HG03571 (cell line): Measurements from ENCODE around the gene ABCF3.

Experiments used
- ATAC-seq: cut with Tn5 transposase; IDR thresholded peaks from one replicate; pipeline ENCODE4 v1.9.1; 2021; ENCODE audit not compliant: unreplicated experiment

Gene ABCF3

GRCh38 chr3:184184546-184185230 lies 1.3 kb upstream of the ABCF3 start:
- no peak for ATAC-seq

DNA sequence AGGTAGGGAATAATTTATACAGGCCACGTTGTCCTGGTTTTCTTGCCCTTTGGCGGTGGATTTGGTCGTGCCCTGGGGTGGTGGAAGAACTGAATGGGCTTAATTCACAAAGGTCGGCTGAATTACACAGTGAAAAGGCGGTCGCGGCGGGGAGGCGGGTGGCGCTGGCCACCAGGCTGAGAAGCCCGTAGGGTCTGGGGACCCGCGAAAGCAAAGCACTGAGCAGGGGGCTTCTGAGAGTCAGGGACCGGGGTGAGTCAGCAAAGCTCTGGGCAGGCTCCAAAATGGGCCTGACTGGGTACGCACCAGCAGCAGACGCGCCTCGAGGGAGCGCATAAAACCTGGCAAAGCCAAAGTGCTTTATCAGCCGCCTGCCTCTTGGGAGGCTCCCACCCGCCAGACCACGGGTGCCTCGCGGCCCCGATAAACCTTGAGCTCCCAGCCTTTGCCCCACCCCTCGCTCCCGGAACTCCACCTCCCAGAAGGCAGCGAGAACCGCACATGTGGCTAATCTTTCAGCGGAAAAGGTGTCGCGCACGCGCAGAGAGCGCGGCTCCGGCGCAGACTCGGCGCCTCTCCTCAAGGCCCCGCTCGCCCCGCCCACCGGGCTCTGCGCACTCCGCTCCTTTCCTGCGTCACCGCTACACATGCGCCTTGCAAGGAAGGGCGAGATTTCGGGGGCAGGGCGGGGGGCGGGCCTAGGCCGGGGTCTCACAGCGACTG lies 377 bp upstream of the ABCF3 start:
- peak; percentile 88 for ATAC-seq

- no peak for ATAC-seq
These were observed 856 bp downstream of the ABCF3 start for GRCh38 chr3:184186902-184187207.

DNA sequence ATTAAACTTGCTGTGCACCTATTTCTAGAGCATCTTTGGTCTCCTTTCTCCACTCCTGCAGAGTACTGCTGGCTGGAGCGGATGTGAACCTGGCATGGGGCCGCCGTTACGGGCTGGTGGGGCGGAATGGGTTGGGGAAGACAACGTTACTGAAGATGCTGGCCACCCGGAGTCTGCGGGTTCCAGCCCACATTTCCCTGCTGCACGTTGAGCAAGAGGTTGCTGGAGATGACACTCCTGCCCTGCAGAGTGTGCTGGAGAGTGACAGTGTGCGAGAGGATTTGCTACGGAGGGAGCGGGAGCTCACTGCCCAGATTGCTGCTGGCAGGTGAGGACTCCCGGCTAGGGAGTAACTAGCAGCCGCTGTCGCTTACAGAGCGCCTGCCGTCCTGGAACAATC lies 2.1 kb downstream of the ABCF3 start:
- ATAC-seq: no peak

DNA sequence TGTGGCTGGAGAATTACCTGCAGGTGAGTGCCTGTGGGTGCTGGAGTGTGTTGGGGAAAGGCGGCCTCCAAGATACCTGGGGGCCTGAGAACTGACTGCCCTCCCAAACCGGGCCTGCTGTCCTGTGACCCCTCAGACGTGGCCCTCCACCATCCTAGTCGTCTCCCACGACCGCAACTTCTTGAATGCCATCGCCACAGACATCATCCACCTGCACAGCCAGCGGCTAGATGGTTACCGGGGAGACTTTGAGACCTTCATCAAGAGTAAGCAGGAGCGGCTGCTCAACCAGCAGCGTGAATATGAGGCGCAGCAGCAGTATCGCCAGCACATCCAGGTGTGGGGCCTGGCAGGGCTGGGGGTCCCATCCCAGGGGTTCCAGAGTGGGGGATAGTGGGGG lies 3.4 kb downstream of the ABCF3 start:
- no peak for ATAC-seq

GRCh38 chr3:184192889-184193288 lies 6.9 kb downstream of the ABCF3 start:
- ATAC-seq: no peak

DNA sequence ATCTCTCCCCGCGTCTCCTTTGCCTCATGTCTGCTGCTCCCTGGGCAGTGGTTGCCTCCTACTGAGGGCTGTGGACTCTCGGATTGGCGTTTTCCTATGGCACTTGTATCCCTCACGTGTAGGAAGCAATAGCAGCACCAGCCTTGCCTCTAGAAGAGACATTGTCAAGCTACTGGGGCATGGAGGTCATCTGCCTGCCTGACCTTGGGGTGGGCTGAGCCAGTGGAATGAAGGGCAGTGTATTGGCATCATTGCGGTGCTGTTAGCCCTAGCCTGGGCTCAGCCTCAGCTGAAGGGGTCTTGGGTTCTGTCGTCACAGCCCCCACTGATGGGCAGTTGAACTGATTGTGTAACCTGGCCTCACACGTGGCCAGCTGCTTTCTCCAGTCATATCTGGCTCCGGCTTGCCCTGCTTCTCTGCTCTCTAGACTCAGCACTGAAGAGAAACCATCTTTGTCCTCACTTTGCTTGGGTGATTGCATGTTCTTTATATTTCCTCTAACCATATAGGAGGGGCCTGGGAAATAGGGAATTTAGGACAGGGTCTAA lies 8.1 kb downstream of the ABCF3 start:
- ATAC-seq: no peak

DNA sequence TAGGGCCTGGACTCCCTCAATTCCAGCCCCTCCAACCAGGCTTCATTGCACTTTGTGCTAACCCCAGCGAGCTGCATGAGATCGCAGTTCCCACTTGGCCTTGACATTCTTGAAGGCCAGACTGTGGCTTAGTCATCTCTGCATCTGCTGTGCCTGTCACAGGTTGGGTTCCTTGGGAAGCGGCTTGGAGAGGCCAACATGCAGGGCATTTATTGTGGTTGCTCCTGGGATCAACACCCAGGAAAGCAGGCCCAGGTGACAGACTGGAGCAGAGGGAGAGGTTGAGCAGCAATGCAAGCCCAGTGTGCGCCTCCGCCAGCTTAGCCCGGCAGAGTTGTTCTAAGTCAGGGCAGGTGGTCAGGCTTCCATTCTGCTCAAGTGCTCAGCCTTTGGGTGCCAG lies 10.5 kb downstream of the ABCF3 start:
- no peak for ATAC-seq

GRCh38 chr3:184198509-184198908 lies 12.5 kb downstream of the ABCF3 start:
- ATAC-seq: no peak

- ATAC-seq: no peak
These were observed 14.8 kb downstream of the ABCF3 start for GRCh38 chr3:184200825-184201224.

DNA sequence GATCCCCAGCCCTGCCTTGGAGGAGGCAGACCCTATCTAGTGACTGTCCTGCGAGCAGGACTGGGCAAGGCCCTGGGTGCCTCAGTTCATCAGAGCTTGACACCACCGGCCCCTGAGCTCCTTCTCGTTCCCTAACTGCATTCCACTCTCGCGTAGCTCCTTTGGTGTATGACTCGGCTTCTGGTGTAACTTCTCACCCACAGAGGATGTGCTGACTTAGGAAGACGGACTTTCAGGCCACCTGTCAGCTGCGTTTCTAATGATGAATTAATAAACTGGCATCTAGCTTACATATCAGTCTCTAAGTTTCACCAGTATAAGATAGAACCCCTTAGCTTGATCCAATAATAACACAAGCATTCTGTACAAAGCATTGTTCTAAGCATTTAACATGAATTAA lies 17.5 kb downstream of the ABCF3 start:
- no peak for ATAC-seq

DNA sequence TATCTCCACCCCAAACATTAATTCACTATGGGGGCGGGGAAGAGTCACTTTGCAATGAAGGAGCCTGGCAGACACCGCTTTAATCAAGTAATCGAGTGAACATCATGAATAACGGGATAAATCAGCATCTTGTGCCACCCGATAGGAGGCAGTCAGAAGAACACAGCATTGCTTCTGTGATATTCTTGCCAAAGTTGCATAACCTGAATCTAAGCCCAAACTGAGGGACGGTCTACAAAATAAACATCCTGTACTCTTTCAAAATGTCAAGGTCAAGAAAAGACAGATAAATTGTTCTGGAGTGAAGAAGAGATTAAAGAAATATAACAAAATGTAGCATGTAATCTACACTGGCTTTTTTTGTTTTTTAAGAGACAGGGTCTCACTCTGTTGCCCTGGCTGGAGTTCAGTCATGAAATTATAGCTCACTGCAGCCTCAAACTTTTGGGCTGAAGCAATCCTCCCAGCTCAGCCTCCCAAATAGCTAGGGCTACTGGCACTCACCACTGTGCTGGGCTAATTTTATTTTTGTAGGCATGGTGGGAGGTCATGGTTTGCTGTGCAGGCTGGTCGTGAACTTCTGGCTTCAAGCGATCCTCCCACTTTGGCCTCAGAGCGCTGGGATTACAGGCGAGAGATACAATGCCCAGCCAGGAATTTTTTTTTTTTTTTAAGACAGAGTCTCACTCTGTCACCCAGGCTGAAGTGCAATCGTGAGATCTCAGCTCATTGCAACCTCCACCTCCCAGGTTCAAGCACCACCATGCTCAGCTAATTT lies 23.3 kb downstream of the ABCF3 start:
- ATAC-seq: no peak

GRCh38 chr3:184211297-184211696 lies 25.3 kb downstream of the ABCF3 start:
- no peak for ATAC-seq

GRCh38 chr3:184211718-184212117 lies 25.7 kb downstream of the ABCF3 start:
- no peak for ATAC-seq

GRCh38 chr3:184218814-184219213 lies 32.8 kb downstream of the ABCF3 start:
- ATAC-seq: no peak

GRCh38 chr3:184222521-184222920 lies 36.5 kb downstream of the ABCF3 start:
- no peak for ATAC-seq

DNA sequence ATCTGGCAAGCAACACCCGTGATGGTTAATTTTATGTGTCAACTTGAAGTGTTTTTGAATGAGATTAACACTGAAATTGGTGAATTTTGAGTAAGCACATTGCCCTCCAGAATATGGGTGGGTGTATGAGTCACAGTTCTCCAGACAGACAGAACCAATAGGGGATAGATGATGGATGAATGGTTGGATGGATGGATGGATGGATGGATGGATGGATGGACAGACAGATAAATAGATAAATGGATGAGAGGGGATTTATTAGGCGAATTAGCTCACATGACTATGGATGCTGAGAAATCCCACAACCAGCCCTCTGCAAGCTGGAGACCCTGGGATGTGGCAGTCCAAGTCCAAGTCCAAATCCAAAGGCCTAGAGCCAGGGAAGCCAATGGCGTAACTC lies 37.9 kb downstream of the ABCF3 start:
- no peak for ATAC-seq

DNA sequence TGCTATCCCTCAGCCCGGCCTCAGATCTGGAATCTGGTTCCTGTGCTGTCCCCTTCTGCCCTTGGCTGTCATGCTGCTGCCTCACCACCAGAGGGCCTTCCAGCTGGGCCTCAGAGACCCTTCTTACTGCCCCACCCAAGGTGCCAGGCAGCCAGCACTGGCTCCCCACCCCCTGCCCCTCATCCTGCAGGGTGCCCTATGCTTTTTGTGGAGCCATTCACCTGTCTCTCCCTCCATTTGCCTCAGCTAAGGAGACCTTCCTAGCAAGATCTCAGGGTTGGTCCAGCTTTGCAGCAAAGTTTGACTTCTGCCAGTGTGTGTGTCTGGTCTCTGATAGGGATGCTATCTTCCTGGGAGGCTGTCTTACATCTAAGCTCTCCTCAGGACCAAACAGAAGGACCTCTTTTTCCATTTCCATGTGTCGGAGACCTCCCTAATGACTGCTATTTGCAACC lies 41.5 kb downstream of the ABCF3 start:
- no peak for ATAC-seq

GRCh38 chr3:184228376-184229137 lies 42.6 kb downstream of the ABCF3 start:
- no peak for ATAC-seq

- peak; percentile 57 for ATAC-seq
These were observed 43.5 kb downstream of the ABCF3 start, which contains the start of gene VWA5B2 for GRCh38 chr3:184229394-184230080. Gene VWA5B2, plus strand, starts transcription at chr3:184229585. Its CDS starts 944 bp downstream, at chr3:184230529.
